ENCODE results near the gene SUMF2. TPM values are rescaled to one million over a fixed set of nuclear protein-coding genes. Genes with fewer than 3 reads are reported as not detected.
"Not testable (repeated sequence)": the region's sequence is repeated elsewhere in the genome, so short reads cannot be mapped to it uniquely, and the experiment has no call there.

The SUMF2 gene
- total and polyA plus RNA-seq, 2 experiments from 2014 or later: 186 to 188 TPM

DNA sequence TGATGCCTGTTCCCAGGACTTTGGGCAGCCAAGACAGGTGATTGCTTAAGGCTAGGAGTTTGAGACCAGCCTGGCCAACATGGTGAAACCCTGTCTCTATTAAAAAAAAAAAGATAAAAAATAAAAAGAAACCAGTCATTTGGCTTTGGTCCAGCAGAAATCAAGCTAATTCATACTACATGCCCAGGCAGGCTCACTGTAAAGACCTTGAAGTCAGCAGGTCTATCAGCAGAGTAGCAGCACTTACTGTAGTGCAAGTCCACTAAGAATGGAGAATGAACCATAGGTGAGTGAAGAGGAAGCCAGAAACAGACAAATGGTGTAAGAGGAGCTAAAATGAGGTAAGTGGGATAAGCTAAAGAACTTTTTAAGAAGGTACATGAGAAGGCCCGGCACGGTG, 37.5 kb upstream of the SUMF2 start:
- Histone ChIP-seq H3K4me3 (no peak overlapping the region), H3K4me1 (ENCODE audit: insufficient read depth) (no peaks in the 10 kb centered on the region), H3K27ac (no peak overlapping the region), H4K20me1 (ENCODE audit: insufficient read depth) (no peaks in the 10 kb centered on the region), H3K36me3 (ENCODE audit: low read depth) (peaks cover 4% of the 10 kb centered on the region; the same call in 1 of the 2 replicates), H3K79me2 (ENCODE audit: insufficient read depth) (peaks cover 11% of the 10 kb centered on the region; the same call in 1 of the 2 replicates), H3K4me2 (ENCODE audit: unreplicated experiment) (no peak overlapping the region), H3K9me3 (ENCODE audit: low read depth) (no peaks in the 10 kb centered on the region), H3K27me3 (replicated peaks; ENCODE audit: insufficient read depth) (no peaks in the 10 kb centered on the region), H3K9ac (no peak overlapping the region), H3F3A (ENCODE audit: insufficient read depth) (no peaks in the 10 kb centered on the region), H2AFZ (no peak overlapping the region), H3K9me2 (ENCODE audit: insufficient read depth) (no peaks in the 10 kb centered on the region)
- no peak for TF ChIP-seq EZH2 (IDR thresholded peaks at IDR 0.05; ENCODE audit: insufficient read depth, poor library complexity, severe bottlenecking)
- TF ChIP-seq EZH2phosphoT487 (IDR thresholded peaks at IDR 0.05; ENCODE audit: insufficient read depth, low read depth): no peak
- in situ Hi-C loops (cut with MboI): no loop called here
- DNase-seq: no peak
- WGBS, 2 experiments (ENCODE audit: low coverage in 1 of 2, low lambda C conversion rate in 2 of 2, missing lambda C conversion rate in 2 of 2): 100% methylated on average over 2 of the region's 2 CpGs

DNA sequence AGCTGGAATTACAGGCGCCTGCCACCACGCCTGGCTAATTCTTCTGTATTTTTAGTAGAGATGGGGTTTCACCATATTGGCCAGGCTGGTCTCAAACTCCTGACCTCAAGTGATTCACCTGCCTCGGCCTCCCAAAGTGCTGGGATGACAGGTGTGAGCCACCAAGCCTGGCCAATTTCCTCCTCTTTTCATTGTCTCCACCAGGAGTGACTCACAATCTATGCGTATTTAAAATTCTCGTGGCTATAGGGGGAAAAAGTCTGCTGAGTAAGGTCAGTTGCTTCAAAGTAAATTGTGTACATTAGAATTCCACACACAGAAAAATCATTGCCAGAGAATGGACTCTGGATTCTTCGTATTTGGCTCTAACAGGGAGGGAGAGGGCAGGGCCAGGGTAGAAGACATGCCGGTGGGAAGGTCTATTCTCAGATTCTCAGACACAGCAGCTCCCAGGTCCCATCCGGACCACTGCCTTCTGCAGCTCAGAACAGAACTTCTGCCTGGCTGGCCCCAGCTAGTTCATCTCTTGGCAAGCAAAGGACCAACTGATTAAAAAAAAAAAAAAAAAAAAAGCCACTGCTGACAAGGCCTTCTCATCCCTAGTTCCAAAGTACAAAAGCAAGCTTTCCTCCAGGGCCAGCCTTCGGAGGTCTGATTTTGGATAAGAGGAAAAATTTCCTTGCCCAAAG, 35.0 kb upstream of the SUMF2 start:
- Histone ChIP-seq H3K36me3 (ENCODE audit: low read depth) (peaks cover 4% of the 10 kb centered on the region; the same call in 1 of the 2 replicates), H3K4me3 (no peak overlapping the region), H2AFZ (no peak overlapping the region), H3K9me2 (ENCODE audit: insufficient read depth) (no peaks in the 10 kb centered on the region), H3K27ac (no peak overlapping the region), H3K79me2 (ENCODE audit: insufficient read depth) (peaks cover 28% of the 10 kb centered on the region), H3F3A (ENCODE audit: insufficient read depth) (0 out of 2 replicates have a peak, but pooled peaks cover 2% of the 10 kb centered on the region), H3K27me3 (replicated peaks; ENCODE audit: insufficient read depth) (no peaks in the 10 kb centered on the region), H3K9ac (no peak overlapping the region), H3K9me3 (ENCODE audit: low read depth) (no peaks in the 10 kb centered on the region), H3K4me2 (ENCODE audit: unreplicated experiment) (no peak overlapping the region), H4K20me1 (ENCODE audit: insufficient read depth) (no peaks in the 10 kb centered on the region), H3K4me1 (ENCODE audit: insufficient read depth) (no peaks in the 10 kb centered on the region; the same call in 1 of the 2 replicates)
- DNase-seq: no peak
- WGBS, 2 experiments (ENCODE audit: low coverage in 1 of 2, low lambda C conversion rate in 2 of 2, missing lambda C conversion rate in 2 of 2): 91 to 95% methylated on average over 9 of the region's 9 CpGs
- in situ Hi-C loops (cut with MboI): no loop called here
- TF ChIP-seq EZH2 (IDR thresholded peaks at IDR 0.05; ENCODE audit: insufficient read depth, poor library complexity, severe bottlenecking): no peak

DNA sequence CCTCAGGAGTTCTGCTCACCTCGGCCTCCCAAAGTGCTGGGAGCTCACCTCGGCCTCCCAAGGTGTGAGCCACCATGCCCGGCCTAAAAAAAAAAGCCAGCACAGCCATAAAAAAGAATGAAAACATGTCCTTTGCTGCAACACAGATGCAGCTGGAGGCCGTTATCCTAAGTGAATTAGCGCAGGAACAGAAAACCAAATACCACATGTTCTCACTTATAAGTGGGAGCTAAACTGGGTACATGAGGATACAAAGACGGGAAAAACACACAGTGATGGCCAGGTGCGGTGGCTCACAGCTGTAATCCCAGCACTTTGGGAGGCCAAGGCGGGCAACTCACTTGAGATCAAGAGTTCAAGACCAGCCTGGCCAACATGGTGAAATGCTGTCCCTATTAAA, 33.7 kb upstream of the SUMF2 start:
- no peaks in the 10 kb centered on the region for H3K9me3 ChIP-seq (ENCODE audit: low read depth)
- no peak overlapping the region for H3K4me3 ChIP-seq
- WGBS, 2 experiments (ENCODE audit: low coverage in 1 of 2, low lambda C conversion rate in 2 of 2, missing lambda C conversion rate in 2 of 2): 89 to 91% methylated on average over 8 of the region's 8 CpGs
- no peaks in the 10 kb centered on the region for H3K27me3 ChIP-seq (replicated peaks; ENCODE audit: insufficient read depth)
- H3K9ac ChIP-seq: no peak overlapping the region
- H2AFZ ChIP-seq: no peak overlapping the region
- H3K4me1 ChIP-seq (ENCODE audit: insufficient read depth): no peaks in the 10 kb centered on the region; the same call in 1 of the 2 replicates
- no peak for DNase-seq
- H4K20me1 ChIP-seq (ENCODE audit: insufficient read depth): no peaks in the 10 kb centered on the region
- no peak overlapping the region for H3K27ac ChIP-seq
- in situ Hi-C loops (cut with MboI): no loop called here
- TF ChIP-seq EZH2 (IDR thresholded peaks at IDR 0.05; ENCODE audit: insufficient read depth, poor library complexity, severe bottlenecking): no peak
- no peak for TF ChIP-seq EZH2phosphoT487 (IDR thresholded peaks at IDR 0.05; ENCODE audit: insufficient read depth, low read depth)
- no peak overlapping the region for H3K4me2 ChIP-seq (ENCODE audit: unreplicated experiment)
- no peaks in the 10 kb centered on the region for H3K9me2 ChIP-seq (ENCODE audit: insufficient read depth)
- H3K36me3 ChIP-seq (ENCODE audit: low read depth): peaks cover 4% of the 10 kb centered on the region; the same call in 1 of the 2 replicates
- peaks cover 28% of the 10 kb centered on the region for H3K79me2 ChIP-seq (ENCODE audit: insufficient read depth)
- H3F3A ChIP-seq (ENCODE audit: insufficient read depth): 0 out of 2 replicates have a peak, but pooled peaks cover 4% of the 10 kb centered on the region

DNA sequence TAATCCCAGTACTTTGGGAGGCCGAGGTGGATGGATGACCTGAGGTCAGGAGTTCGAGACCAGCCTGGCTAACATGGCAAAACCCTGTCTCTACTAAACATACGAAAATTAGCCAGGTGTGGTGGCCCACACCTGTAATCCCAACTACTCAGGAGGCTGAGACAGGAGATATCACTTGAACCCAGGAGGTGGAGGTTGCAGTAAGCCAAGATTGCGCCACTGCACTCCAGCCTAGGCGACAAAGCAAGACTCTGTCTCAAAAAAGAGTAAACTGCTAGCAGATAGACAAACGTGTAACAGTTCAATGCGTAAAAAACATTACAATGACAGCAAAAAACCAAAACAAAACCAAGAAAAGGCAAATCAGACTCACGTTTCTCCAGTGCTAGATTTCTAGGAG, 32.5 kb upstream of the SUMF2 start:
- H3K9me3 ChIP-seq (ENCODE audit: low read depth); H3K36me3 ChIP-seq (ENCODE audit: low read depth); H3K27me3 ChIP-seq (replicated peaks; ENCODE audit: insufficient read depth); DNase-seq; H3K4me1 ChIP-seq (ENCODE audit: insufficient read depth); H3K9me2 ChIP-seq (ENCODE audit: insufficient read depth); H4K20me1 ChIP-seq (ENCODE audit: insufficient read depth); H3F3A ChIP-seq (ENCODE audit: insufficient read depth); H3K4me2 ChIP-seq (ENCODE audit: unreplicated experiment); H3K4me3 ChIP-seq; H3K9ac ChIP-seq; H3K27ac ChIP-seq; in situ Hi-C loops (cut with MboI); H2AFZ ChIP-seq: not testable (repeated sequence)
- 86 to 87% methylated on average over 8 of the region's 8 CpGs for WGBS, 2 experiments (ENCODE audit: low coverage in 1 of 2, low lambda C conversion rate in 2 of 2, missing lambda C conversion rate in 2 of 2)
- peaks cover 20% of the 10 kb centered on the region for H3K79me2 ChIP-seq (ENCODE audit: insufficient read depth)

DNA sequence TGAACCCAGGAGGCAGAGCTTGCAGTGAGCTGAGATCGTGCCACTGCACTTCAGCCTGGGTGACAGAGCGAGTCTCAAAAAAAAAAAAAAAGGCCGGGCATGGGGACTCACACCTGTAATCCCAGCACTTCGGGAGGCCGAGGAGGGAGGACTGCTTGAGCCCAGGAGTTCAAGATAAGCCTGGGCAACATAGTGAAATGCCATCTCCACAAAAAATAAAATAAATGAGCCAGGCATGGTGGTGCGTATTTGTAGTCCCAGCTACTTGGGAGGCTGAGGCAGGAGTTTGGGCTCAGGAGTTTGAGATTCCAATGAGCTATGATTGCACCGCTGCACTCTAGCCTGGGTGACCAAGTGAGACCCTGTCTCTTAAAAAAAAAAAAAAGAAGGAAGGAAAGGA, 31.5 kb upstream of the SUMF2 start:
- in situ Hi-C loops (cut with MboI); H4K20me1 ChIP-seq (ENCODE audit: insufficient read depth); H3F3A ChIP-seq (ENCODE audit: insufficient read depth); H3K9ac ChIP-seq; H2AFZ ChIP-seq; H3K36me3 ChIP-seq (ENCODE audit: low read depth); H3K27me3 ChIP-seq (replicated peaks; ENCODE audit: insufficient read depth); H3K4me1 ChIP-seq (ENCODE audit: insufficient read depth); H3K4me2 ChIP-seq (ENCODE audit: unreplicated experiment); H3K4me3 ChIP-seq; H3K27ac ChIP-seq; DNase-seq; H3K9me3 ChIP-seq (ENCODE audit: low read depth); H3K9me2 ChIP-seq (ENCODE audit: insufficient read depth): not testable (repeated sequence)
- WGBS, 2 experiments (ENCODE audit: low coverage in 1 of 2, low lambda C conversion rate in 2 of 2, missing lambda C conversion rate in 2 of 2): 92 to 97% methylated on average over 7 of the region's 7 CpGs
- H3K79me2 ChIP-seq (ENCODE audit: insufficient read depth): peaks cover 20% of the 10 kb centered on the region
